ENCODE measurements around the gene DYRK4.

Gene DYRK4

DNA sequence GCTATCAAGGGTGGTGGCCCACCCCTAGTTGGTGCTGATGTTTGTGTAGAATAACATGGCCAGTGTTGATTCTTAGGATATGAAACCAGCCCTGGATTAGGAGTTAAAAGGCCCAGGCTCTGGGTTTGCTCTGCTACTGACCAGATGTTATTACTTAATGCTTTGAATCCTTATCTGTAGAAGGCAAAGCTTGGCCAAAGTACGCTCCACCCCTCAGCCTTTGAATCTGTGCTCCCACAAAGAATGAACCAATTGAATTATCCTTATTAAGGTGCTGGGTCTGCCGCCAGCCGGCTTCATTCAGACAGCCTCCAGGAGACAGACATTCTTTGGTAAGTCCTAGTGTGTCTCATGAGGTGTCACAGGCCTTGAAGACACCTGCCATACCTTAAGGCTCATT is 45.0 kb downstream of the DYRK4 start:
- TF ChIP-seq FOXA1 (IDR thresholded peaks at IDR 0.05) (no peak), FOXM1 (IDR thresholded peaks at IDR 0.05; ENCODE audit: borderline replicate concordance) (no peak), PKNOX1 (IDR thresholded peaks at IDR 0.05) (no peak), ARNT (IDR thresholded peaks at IDR 0.05) (no peak), BHLHE40 (IDR thresholded peaks at IDR 0.05; ENCODE audit: borderline replicate concordance) (no peak), NFRKB (IDR thresholded peaks at IDR 0.05) (no peak), SUZ12 (IDR thresholded peaks at IDR 0.05) (no peak), TARDBP (IDR thresholded peaks at IDR 0.05) (no peak)
- DNase-seq (ENCODE audit: extremely low spot score), result no peak
- ChIA-PET POLR2A (no interaction called here), CTCF (no interaction called here)

- POLR2A ChIA-PET, result no interaction called here
- no peak for TF ChIP-seq HDGF (IDR thresholded peaks at IDR 0.05; ENCODE audit: borderline replicate concordance)
- TF ChIP-seq ELF4 (IDR thresholded peaks at IDR 0.05), result no peak
- no peak for TF ChIP-seq CTBP1 (IDR thresholded peaks at IDR 0.05; ENCODE audit: borderline replicate concordance)
- no peak for TF ChIP-seq LEF1 (IDR thresholded peaks at IDR 0.05; ENCODE audit: borderline replicate concordance)
- TF ChIP-seq FOXA1 (IDR thresholded peaks at IDR 0.05), result no peak
- no peak for TF ChIP-seq SUZ12 (IDR thresholded peaks at IDR 0.05)
- no peak for TF ChIP-seq BHLHE40 (IDR thresholded peaks at IDR 0.05; ENCODE audit: borderline replicate concordance)
- TF ChIP-seq FOXK2 (IDR thresholded peaks at IDR 0.05), result no peak
- no peak for TF ChIP-seq L3MBTL2 (conservative IDR thresholded peaks at IDR 0.05)
- TF ChIP-seq TARDBP (IDR thresholded peaks at IDR 0.05), result no peak
- TF ChIP-seq NFRKB (IDR thresholded peaks at IDR 0.05), result no peak
- no peak for TF ChIP-seq ZNF384 (IDR thresholded peaks at IDR 0.05)
- no peak for TF ChIP-seq SP1 (IDR thresholded peaks at IDR 0.05)
- TF ChIP-seq ARNT (IDR thresholded peaks at IDR 0.05), result no peak
- no peak for TF ChIP-seq PKNOX1 (IDR thresholded peaks at IDR 0.05)
- CTCF ChIA-PET, result interaction anchor here (0.7 kb wide), 1 partner anchor 1381 kb away, joined by 5 read pairs; no protein-coding TSS in a partner anchor
- DNase-seq (ENCODE audit: extremely low spot score), result no peak
These were observed 47.1 kb downstream of the DYRK4 start for GRCh38 chr12:4609071-4609470.

- ChIA-PET CTCF (no interaction called here), POLR2A (no interaction called here)
These were observed 48.5 kb downstream of the DYRK4 start for GRCh38 chr12:4610481-4610880.

GRCh38 chr12:4615667-4616066 is 53.7 kb downstream of the DYRK4 start:
- no peak for DNase-seq (ENCODE audit: extremely low spot score)
- ChIA-PET CTCF (interaction anchor here (0.9 kb wide), 1 partner anchor 11 kb away, joined by 4 read pairs; no protein-coding TSS in a partner anchor), POLR2A (no interaction called here)
- TF ChIP-seq SP1 (IDR thresholded peaks at IDR 0.05) (no peak), FOXA1 (IDR thresholded peaks at IDR 0.05) (no peak), FOXK2 (IDR thresholded peaks at IDR 0.05) (no peak)

More at GRCh38 chr12:4610481-4610880, 48.5 kb downstream of the DYRK4 start:
- DNase-seq (ENCODE audit: extremely low spot score), result no peak
- TF ChIP-seq FOXA1 (IDR thresholded peaks at IDR 0.05) (no peak), LEF1 (IDR thresholded peaks at IDR 0.05; ENCODE audit: borderline replicate concordance) (no peak)

- CTCF ChIA-PET, result interaction anchor here (0.7 kb wide), 1 partner anchor 167 kb away, joined by 3 read pairs; no protein-coding TSS in a partner anchor
These were observed 59.5 kb downstream of the DYRK4 start for GRCh38 chr12:4621511-4621910.

GRCh38 chr12:4626543-4626942 is 64.5 kb downstream of the DYRK4 start:
- DNase-seq (ENCODE audit: extremely low spot score), result no peak
- POLR2A ChIA-PET, result interaction anchor here (1.4 kb wide), 1 partner anchor 22 kb away, joined by 5 read pairs; the partner anchor contains the start of genes AKAP3 and NDUFA9
- TF ChIP-seq TARDBP (IDR thresholded peaks at IDR 0.05), result no peak
- TF ChIP-seq LEF1 (IDR thresholded peaks at IDR 0.05; ENCODE audit: borderline replicate concordance), result no peak
- TF ChIP-seq FOXA1 (IDR thresholded peaks at IDR 0.05), result no peak
- no peak for TF ChIP-seq FOXK2 (IDR thresholded peaks at IDR 0.05)
- TF ChIP-seq PKNOX1 (IDR thresholded peaks at IDR 0.05), result no peak
- TF ChIP-seq ARNT (IDR thresholded peaks at IDR 0.05), result no peak
- no peak for TF ChIP-seq NFRKB (IDR thresholded peaks at IDR 0.05)
- no peak for TF ChIP-seq BHLHE40 (IDR thresholded peaks at IDR 0.05; ENCODE audit: borderline replicate concordance)
- TF ChIP-seq ZNF384 (IDR thresholded peaks at IDR 0.05), result no peak
- TF ChIP-seq SUZ12 (IDR thresholded peaks at IDR 0.05), result no peak
- TF ChIP-seq ELF4 (IDR thresholded peaks at IDR 0.05), result no peak
- TF ChIP-seq L3MBTL2 (conservative IDR thresholded peaks at IDR 0.05), result no peak
- no peak for TF ChIP-seq FOXM1 (IDR thresholded peaks at IDR 0.05; ENCODE audit: borderline replicate concordance)
- TF ChIP-seq SP1 (IDR thresholded peaks at IDR 0.05), result no peak
- TF ChIP-seq HDGF (IDR thresholded peaks at IDR 0.05; ENCODE audit: borderline replicate concordance), result no peak
- no peak for TF ChIP-seq CTBP1 (IDR thresholded peaks at IDR 0.05; ENCODE audit: borderline replicate concordance)
- CTCF ChIA-PET, result no interaction called here

More at GRCh38 chr12:4621511-4621910, 59.5 kb downstream of the DYRK4 start:
- TF ChIP-seq FOXA1 (IDR thresholded peaks at IDR 0.05), result no peak
- TF ChIP-seq FOXK2 (IDR thresholded peaks at IDR 0.05), result no peak
- no peak for TF ChIP-seq FOXM1 (IDR thresholded peaks at IDR 0.05; ENCODE audit: borderline replicate concordance)
- TF ChIP-seq SP1 (IDR thresholded peaks at IDR 0.05), result no peak
- no peak for TF ChIP-seq HDGF (IDR thresholded peaks at IDR 0.05; ENCODE audit: borderline replicate concordance)
- no peak for TF ChIP-seq BHLHE40 (IDR thresholded peaks at IDR 0.05; ENCODE audit: borderline replicate concordance)
- TF ChIP-seq ARNT (IDR thresholded peaks at IDR 0.05), result no peak
- TF ChIP-seq TARDBP (IDR thresholded peaks at IDR 0.05), result no peak
- TF ChIP-seq CTBP1 (IDR thresholded peaks at IDR 0.05; ENCODE audit: borderline replicate concordance), result no peak
- TF ChIP-seq SUZ12 (IDR thresholded peaks at IDR 0.05), result no peak
- TF ChIP-seq ZNF384 (IDR thresholded peaks at IDR 0.05), result no peak
- TF ChIP-seq NFRKB (IDR thresholded peaks at IDR 0.05), result no peak
- no peak for TF ChIP-seq PKNOX1 (IDR thresholded peaks at IDR 0.05)
- TF ChIP-seq ELF4 (IDR thresholded peaks at IDR 0.05), result no peak
- TF ChIP-seq L3MBTL2 (conservative IDR thresholded peaks at IDR 0.05), result no peak
- no peak for DNase-seq (ENCODE audit: extremely low spot score)
- POLR2A ChIA-PET, result interaction anchor here (1.1 kb wide), 1 partner anchor 27 kb away, joined by 4 read pairs; the partner anchor contains the start of genes AKAP3 and NDUFA9

Data from HEK293T (cell line).